DMS153 (cell line): ENCODE data around the gene CAPG.
"Not testable (repeated sequence)": the region's sequence is repeated elsewhere in the genome, so short reads cannot be mapped to it uniquely, and the experiment has no call there.

Source experiments
- DNase-seq: peaks from one replicate; lab custom pipeline; 2025; lab: John Stamatoyannopoulos, UW

CAPG gene

DNA sequence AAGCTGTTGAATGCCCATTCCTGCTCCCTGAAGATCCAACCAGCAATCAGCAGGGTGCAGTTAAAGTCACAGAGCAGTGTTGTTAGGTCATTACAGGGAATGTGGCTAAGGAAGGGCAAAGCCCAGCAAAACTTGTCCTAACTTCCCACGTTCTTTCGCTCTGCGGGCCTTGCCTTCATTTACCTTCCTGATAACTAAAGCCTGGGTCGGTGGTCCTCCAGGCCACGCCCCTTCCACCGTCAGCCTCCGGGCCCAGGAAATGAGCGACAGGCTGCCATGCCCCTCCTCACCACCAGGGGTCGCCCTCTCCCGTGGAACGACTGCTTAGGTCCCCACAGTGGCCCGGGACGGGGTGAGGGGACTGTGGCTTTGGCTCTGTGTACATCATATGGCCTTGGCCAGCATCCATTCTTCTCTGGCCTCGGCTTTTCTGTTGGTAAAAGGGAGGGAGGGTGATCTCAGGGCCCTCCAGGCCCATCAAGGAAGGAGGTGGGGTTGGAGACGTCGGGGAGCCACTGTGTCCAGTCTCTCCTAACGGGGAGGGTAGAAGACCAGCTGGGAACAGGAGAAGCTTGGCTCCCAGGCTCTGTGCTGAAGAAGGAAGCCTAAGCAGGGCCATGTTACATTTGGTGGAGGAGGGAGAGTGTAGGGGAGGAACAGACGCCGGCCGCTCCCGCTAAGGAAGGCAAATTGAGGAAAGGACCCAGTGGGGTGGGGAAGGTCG lies 10.5 kb upstream of the CAPG start:
- peak; percentile 71 for DNase-seq

DNA sequence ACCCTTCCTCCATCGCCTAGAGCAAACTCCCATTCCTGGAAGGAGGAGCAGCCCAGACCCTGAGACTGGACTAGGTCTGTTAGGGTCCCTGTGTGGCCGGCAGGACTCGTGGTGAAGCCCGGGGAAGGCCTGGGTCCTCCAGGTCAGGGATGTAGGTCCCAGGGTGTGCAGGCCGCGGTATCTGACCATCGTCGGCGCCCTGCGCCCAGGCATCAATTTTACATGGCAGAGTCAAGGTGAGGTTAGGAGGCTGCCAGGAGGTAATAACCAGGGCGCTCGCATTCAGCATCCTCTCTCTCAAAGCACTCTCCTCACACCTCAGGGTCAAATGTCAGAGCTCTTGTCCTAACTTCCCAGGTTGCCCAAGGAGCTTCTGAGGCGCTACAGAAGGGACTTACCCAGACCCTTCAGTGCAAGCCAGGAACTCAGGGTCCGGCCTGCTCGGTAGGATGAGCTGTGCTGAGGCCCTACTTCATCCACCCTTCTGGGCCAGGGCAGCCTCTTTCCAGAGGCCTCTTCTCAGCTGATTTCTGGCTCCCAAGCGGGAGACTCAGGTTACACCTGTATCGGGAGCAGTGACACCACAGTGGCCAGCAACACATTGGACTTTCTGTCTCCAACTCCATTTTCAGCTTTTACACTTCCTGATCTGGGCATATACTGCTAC lies 9.0 kb upstream of the CAPG start:
- peak; percentile 16 for DNase-seq

DNA sequence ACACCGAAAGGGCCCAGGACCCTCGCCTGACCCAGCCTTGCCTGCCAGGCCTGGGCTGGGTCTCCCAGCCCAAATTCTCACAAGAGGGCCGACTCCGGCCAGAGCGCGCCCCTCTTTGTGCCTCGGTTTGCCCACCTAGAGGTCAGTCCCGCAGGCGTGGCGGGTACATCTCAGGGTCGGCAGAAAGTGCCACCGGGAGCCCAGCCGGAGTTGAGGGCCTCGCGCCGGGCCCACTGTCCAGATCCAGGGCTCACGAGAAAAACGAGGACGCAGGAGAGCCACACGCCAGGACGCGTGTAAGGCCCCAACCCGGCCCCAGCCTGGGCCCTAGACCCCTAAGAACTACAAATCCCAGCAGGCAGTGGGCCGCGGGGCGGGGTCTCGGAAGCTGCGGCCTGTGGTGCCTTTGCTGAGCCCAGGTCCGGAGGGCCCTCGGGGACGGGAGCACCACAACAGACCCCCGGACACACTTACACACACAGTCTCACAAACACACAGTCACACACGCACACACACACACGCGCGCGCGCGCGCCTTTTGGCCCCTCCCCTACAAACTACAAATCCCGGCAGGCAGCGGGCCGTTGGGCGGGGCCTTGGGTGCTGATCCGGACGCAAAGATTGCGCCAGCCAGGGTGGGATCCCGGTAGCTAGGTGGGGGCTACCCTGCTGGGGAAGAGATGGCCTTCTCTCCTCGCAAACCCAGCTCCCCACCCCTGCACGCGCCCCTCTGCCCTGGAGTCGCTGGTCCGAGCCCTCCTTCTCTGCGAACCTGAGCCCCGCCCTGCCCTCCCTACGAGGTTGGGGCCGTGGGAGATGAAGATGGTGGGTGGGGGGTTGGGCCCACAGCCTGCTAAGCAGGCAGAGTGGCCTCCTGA lies 8.2 kb upstream of the CAPG start, which contains the start of gene SH2D6:
Gene SH2D6, plus strand, starts transcription at position 583 of the 877 bp plus-strand sequence. CDS start 10,752 bp downstream, outside the sequence.
- DNase-seq = peak; percentile 62

- no peak for DNase-seq
Measured at GRCh38 chr2:85415980-85416650, 5.9 kb upstream of the CAPG start.

- no peak for DNase-seq
Measured at GRCh38 chr2:85414761-85415553, 4.8 kb upstream of the CAPG start.

DNA sequence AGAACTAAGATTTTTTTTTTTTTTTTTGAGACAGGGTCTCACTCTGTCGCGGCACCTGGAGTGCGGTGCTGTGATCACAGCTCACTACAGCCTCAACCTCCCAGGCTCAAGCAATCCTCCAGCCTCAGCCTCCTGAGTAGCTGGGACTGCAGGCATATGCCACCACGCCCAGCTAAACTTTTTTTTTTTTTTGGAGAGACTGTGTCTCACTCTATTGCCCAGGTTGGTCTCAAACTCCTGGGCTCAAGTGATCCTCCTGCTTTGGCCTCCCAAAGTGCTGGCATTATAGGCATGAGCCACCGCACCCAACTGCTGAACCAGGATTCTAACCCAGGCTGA lies 4.2 kb upstream of the CAPG start:
- not testable (repeated sequence) for DNase-seq

DNA sequence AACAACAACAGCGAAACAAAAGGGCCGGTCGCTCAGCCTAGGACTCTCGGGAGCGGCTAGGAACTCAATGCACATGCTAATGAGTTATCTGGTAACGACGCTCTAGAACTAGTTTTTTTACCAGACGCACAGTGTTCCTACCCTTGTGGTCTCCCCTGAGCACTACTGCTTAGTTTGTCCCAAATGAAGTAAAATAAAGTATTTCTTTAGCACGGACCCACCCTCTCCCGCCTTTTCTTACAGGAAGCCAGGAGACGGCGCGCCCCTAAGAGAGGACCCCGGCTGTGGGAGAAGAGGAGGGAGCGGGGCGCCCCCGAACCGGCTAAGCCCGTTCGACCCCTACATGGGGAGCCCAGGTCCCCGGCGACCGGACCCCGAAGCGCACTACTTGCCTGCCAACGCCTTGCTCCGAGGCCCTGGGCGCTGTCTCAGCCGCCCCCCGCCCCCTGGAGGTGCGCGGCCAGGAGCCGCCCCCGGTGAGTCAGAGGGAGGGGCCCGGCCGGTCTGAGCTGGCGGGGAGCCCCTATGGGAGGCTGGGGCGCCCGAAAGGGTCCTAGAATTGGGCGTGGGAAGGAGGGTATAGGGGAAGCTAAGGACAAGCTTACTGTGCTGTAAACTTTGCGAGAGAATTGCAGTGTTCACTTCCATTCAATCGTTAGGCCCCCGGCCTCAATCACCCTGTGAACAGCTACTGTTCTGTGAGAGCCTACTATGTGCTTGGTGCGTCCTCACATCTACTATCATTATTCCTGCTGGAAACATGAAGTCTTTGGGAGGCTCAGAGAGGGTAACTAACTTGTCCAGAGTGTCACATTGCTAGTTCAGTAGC lies 3.6 kb upstream of the CAPG start:
- DNase-seq = no peak

DNA sequence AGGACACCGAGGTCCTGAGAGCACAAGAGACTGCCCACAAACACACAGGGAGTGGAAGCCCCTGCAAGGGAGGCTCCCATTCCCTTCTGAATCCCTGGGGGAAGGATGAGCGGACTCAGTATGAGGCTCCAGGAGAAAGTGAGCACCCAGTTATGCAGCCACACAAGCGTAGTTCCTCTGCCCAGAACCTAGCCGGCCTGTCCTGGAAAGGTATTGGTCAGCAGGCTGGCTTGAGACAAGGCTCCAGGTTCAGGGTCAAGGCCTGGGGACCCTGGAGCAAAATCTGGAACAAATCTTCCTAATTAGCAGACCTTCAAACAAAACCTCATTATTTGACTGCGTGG lies 1.2 kb upstream of the CAPG start:
- DNase-seq = no peak

- DNase-seq = no peak
Measured at GRCh38 chr2:85410584-85411404, 628 bp upstream of the CAPG start.

- no peak for DNase-seq
Measured at GRCh38 chr2:85405201-85406059, 4.7 kb downstream of the CAPG start.

DNA sequence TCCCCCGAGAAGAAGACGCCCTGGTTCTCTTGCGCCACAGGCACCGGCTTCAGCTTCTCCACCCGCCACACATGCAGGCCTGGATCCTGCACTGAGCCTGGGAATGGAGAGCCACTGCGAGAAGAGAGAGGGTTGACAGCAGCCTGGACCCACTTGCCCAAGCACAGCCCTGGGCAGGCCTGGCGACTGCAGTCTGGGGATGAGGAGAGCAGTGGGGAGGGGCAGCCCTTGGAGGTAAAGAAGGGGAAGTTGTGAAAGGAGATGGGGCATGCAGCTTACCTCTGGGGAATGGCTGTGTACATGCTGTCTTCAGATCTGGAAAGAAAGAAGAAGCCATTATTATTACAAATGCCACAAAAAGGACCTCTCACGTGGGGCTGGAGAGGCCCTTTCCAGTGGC lies 8.3 kb downstream of the CAPG start:
- DNase-seq = no peak

DNA sequence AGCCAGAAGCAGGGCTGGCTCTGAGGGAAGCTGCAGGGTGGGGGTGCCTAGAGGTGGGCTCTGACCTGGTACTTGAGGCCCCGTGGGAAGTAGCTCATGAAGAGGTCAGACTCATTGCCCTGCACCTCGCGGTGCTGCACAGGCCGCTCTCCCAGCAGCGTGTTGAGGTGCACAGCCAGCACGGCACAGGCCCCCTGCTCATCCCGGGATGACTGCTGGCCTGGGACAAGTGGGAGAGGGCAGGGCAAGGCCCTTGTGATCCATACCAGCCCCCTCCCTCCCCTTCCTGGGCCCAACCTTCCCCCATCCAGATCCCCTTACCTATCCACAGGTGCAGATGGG lies 8.7 kb downstream of the CAPG start:
- no peak for DNase-seq

DNA sequence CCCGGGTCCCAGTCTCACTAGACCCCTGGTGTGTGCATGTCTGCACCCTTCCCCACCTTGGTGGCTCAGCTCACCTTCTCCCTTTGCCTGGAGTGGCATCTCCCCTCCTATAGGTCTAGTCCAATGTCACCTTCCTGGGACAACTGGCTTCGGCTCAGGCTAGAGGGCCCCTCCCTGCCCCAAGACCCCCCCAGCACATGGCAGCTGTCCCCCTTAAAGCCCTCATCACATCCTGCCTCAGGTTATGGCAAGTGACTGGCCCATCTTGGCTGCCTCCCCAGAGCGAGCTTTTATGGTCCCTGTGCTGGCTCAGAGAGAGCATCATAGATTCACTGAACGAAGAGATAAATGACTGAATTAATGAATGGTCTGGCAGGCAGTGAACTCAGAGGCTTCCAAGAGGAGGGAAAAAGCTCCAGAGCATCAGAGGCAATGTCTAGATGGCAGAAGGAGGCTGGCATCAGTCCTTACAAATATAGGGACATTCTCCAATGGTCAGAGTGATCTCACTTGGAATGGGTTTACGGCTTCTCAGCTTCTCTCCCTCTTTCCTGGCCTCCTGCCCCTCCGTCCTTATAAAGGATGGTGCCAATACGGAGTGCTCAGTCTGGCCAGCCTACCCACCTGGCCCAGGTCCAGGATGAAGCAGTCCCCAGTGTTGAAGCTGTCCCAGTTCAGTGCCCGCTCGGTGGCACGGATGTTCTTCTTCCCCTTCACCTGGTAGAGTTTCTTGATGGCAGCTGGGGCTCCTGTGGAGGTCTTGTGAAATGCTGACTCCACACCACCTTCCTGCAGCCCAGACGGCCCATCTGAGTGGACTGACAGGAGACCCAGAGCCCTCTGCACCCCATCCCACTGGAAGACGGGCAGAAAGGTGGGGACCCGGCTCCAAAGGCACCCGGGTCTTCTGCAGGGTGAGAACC lies 9.4 kb downstream of the CAPG start:
- no peak for DNase-seq

- no peak for DNase-seq
Measured at GRCh38 chr2:85400023-85400422, 10.1 kb downstream of the CAPG start.

GRCh38 chr2:85399183-85399455 lies 11.0 kb downstream of the CAPG start:
- no peak for DNase-seq

DNA sequence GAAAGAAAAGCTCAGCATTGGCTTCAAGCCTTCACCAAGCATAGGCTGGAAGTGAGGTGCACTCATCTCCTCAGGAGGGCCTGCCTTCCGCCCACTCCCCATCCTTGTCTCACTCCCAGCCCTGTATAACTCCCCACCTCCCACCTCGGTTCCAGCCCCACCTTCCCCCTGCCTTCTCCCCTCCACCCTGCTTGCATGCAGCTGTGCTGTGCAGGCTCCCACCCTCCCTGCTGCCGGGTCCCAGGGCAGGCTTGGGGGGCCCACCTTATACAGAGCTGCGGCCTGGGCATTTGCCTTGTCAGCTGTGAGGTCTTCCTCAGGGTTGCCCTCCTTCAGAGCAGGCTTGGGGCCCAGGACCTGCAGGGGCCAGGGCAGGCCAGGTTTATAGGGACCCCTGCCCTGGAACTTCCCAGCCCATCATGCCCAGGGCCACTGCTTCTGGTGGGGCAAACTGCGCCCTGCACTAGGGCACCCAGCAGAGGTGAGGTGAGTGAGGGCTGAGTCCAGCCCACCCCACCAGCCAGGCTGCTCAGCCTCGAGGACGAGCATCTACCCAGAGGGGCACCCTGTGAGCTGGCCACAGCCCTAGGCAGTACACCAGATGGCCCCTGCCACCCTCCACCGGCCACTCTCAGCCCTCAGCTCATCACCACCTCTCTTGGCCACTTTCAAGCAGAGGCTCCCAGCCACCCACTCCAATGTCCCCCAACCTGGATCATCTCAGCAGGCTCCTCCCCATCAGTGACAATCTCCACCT lies 11.6 kb downstream of the CAPG start:
- DNase-seq = no peak

GRCh38 chr2:85397925-85398331 lies 12.2 kb downstream of the CAPG start:
- DNase-seq = no peak
